Ishikawa (cell line): ENCODE results near the gene ESAM.

Experiments
- RAD21 ChIP-seq: IDR thresholded peaks from 2 replicates; pipeline ENCODE4 v1.6.1; 2012; ENCODE audit warnings: low read depth
- TAF1 ChIP-seq: IDR thresholded peaks from 2 replicates; pipeline ENCODE4 v1.6.1; 2012; ENCODE audit warnings: low read depth, mild to moderate bottlenecking
- TEAD4 ChIP-seq: IDR thresholded peaks from 2 replicates; pipeline ENCODE4 v1.6.1; 2012
- ZBTB7A ChIP-seq: IDR thresholded peaks from 2 replicates; pipeline ENCODE4 v1.6.1; 2012; ENCODE audit warnings: low read depth

- TF ChIP-seq TEAD4, result no peak
- TF ChIP-seq RAD21, result no peak
- no peak for TF ChIP-seq ZBTB7A
- no peak for TF ChIP-seq TAF1
These were observed 1.3 kb downstream of the ESAM start for GRCh38 chr11:124760806-124761205.
